HG03565 (cell line): Measurements from ENCODE around the gene POLA2.
"Not testable (repeated sequence)": the region's sequence is repeated elsewhere in the genome, so short reads cannot be mapped to it uniquely, and the experiment has no call there.

Source experiments
- ATAC-seq: cut with Tn5 transposase; IDR thresholded peaks from one replicate; pipeline ENCODE4 v1.9.1; 2021; ENCODE audit warnings: mild to moderate bottlenecking, moderate library complexity; ENCODE audit not compliant: unreplicated experiment

POLA2 gene

GRCh38 chr11:65261591-65262380 is at the start of gene POLA2:
Gene POLA2 (plus strand): TSS chr11:65261962. CDS start chr11:65262293, 331 bp downstream.
- ATAC-seq = peak; percentile 77

GRCh38 chr11:65212226-65212801 is 49.4 kb upstream of the POLA2 start:
- ATAC-seq = no peak

- ATAC-seq = no peak
These were observed 48.2 kb upstream of the POLA2 start for GRCh38 chr11:65213322-65214211.

GRCh38 chr11:65214212-65214845 is 47.4 kb upstream of the POLA2 start:
- no peak for ATAC-seq

- no peak for ATAC-seq
These were observed 46.2 kb upstream of the POLA2 start for GRCh38 chr11:65215441-65216076.

- ATAC-seq = no peak
These were observed 44.9 kb upstream of the POLA2 start for GRCh38 chr11:65216830-65217229.

- no peak for ATAC-seq
These were observed 44.0 kb upstream of the POLA2 start for GRCh38 chr11:65217441-65218423.

GRCh38 chr11:65218446-65218845 is 43.3 kb upstream of the POLA2 start:
- no peak for ATAC-seq

- ATAC-seq = no peak
These were observed 41.9 kb upstream of the POLA2 start for GRCh38 chr11:65219930-65220213.

GRCh38 chr11:65221026-65221425 is 40.7 kb upstream of the POLA2 start:
- ATAC-seq = no peak

- ATAC-seq = no peak
These were observed 38.8 kb upstream of the POLA2 start for GRCh38 chr11:65223011-65223410.

- no peak for ATAC-seq
These were observed 36.9 kb upstream of the POLA2 start for GRCh38 chr11:65224930-65225278.

GRCh38 chr11:65225279-65226102 is 36.3 kb upstream of the POLA2 start:
- no peak for ATAC-seq

GRCh38 chr11:65226103-65226442 is 35.7 kb upstream of the POLA2 start:
- no peak for ATAC-seq

GRCh38 chr11:65227879-65228278 is 33.9 kb upstream of the POLA2 start:
- no peak for ATAC-seq

- ATAC-seq = no peak
These were observed 25.3 kb upstream of the POLA2 start for GRCh38 chr11:65236194-65237059.

- not testable (repeated sequence) for ATAC-seq
These were observed 23.5 kb upstream of the POLA2 start for GRCh38 chr11:65238302-65238701.

GRCh38 chr11:65241134-65241533 is 20.6 kb upstream of the POLA2 start:
- ATAC-seq = no peak
